Calu3 (cell line): ENCODE results near the gene CAPN3. TPM values are rescaled to one million over a fixed set of nuclear protein-coding genes. Genes with fewer than 3 reads are reported as not detected.

Source experiments
- BruUV-seq: library from RNA; stranded (reverse); fragments of 400-500 nt; replicated peaks from 2 replicates; lab custom pipeline; 2021; lab: Mats Ljungman, UMichigan
- CTCF ChIA-PET: fragments of 300-600 bp; sonication (Branson Sonifier 250); formaldehyde crosslinking; loops from one replicate; lab custom pipeline; 2022; ENCODE audit warnings: antibody characterized with exemption; lab: Charles Lee
- DNase-seq: peaks from one replicate; pipeline ENCODE4 v3.0.0; 2022
- H3K27ac Mint-ChIP-seq: one replicate; pipeline ENCODE4 v1.8.0; 2022; ENCODE audit warnings: mixed read lengths; ENCODE audit not compliant: unreplicated experiment
- H3K27me3 Mint-ChIP-seq: one replicate; pipeline ENCODE4 v1.8.0; 2022; ENCODE audit warnings: mixed read lengths; ENCODE audit not compliant: unreplicated experiment
- H3K36me3 Mint-ChIP-seq: one replicate; pipeline ENCODE4 v1.8.0; 2022; ENCODE audit warnings: mild to moderate bottlenecking, moderate library complexity, mixed read lengths; ENCODE audit not compliant: insufficient read depth, unreplicated experiment
- H3K4me1 Mint-ChIP-seq: one replicate; pipeline ENCODE4 v1.8.0; 2022; ENCODE audit warnings: mild to moderate bottlenecking, low read depth, mixed read lengths; ENCODE audit not compliant: unreplicated experiment
- H3K4me3 Mint-ChIP-seq: one replicate; pipeline ENCODE4 v1.8.0; 2022; ENCODE audit warnings: mild to moderate bottlenecking, low read depth, moderate library complexity, mixed read lengths; ENCODE audit not compliant: unreplicated experiment
- H3K9me3 Mint-ChIP-seq: one replicate; pipeline ENCODE4 v1.8.0; 2022; ENCODE audit warnings: low read depth, mixed read lengths; ENCODE audit not compliant: unreplicated experiment
- CTCF ChIP-seq: fragments of 200-600 bp; IDR thresholded peaks from one replicate; pipeline ENCODE4 v1.8.0; 2022; ENCODE audit warnings: antibody characterized with exemption; ENCODE audit not compliant: unreplicated experiment
- intact Hi-C: fragments of 100-400 bp; cut with micrococcal nuclease; formaldehyde crosslinking; loops from one replicate; pipeline ENCODE4 v1.10.0; 2022; ENCODE audit not compliant: unreplicated experiment
- total RNA-seq: library from RNA; stranded (reverse); gene quantifications from 2 replicates; pipeline ENCODE4 v1.2.3, GENCODE V29; 2022

The CAPN3 gene
- total RNA-seq, 1 experiment from 2014 or later = 2.3 TPM

- BruUV-seq = no TSS peak
- no peaks in the 10 kb centered on the region for H3K9me3 Mint-ChIP-seq
- intact Hi-C loops = no loop called here
- no peak for DNase-seq
- H3K4me3 Mint-ChIP-seq = no peak overlapping the region
- CTCF ChIA-PET = no interaction called here
- H3K4me1 Mint-ChIP-seq = no peaks in the 10 kb centered on the region
- no peaks in the 10 kb centered on the region for H3K36me3 Mint-ChIP-seq
- no peak overlapping the region for H3K27ac Mint-ChIP-seq
- no peaks in the 10 kb centered on the region for H3K27me3 Mint-ChIP-seq
- no peak for TF ChIP-seq CTCF
Measured at GRCh38 chr15:42373274-42373673, 14.0 kb downstream of the CAPN3 start.

- H3K27me3 Mint-ChIP-seq = no peaks in the 10 kb centered on the region
- TF ChIP-seq CTCF = no peak
- no peak overlapping the region for H3K27ac Mint-ChIP-seq
- intact Hi-C loops = no loop called here
- H3K36me3 Mint-ChIP-seq = no peaks in the 10 kb centered on the region
- no peaks in the 10 kb centered on the region for H3K9me3 Mint-ChIP-seq
- H3K4me1 Mint-ChIP-seq = no peaks in the 10 kb centered on the region
- CTCF ChIA-PET = interaction anchor here (0.7 kb wide), 1 partner anchor 92 kb away, joined by 12 read pairs; no protein-coding TSS in a partner anchor
- no TSS peak for BruUV-seq
- H3K4me3 Mint-ChIP-seq = no peak overlapping the region
- DNase-seq = no peak
Measured at GRCh38 chr15:42373936-42374335, 14.6 kb downstream of the CAPN3 start.

GRCh38 chr15:42374810-42375209, 15.5 kb downstream of the CAPN3 start:
- no peak for DNase-seq
- Mint-ChIP-seq H3K27ac (no peak overlapping the region), H3K27me3 (no peaks in the 10 kb centered on the region), H3K4me1 (no peaks in the 10 kb centered on the region), H3K9me3 (no peaks in the 10 kb centered on the region), H3K36me3 (no peaks in the 10 kb centered on the region), H3K4me3 (no peak overlapping the region)
- intact Hi-C loops = no loop called here
- TF ChIP-seq CTCF = no peak
- CTCF ChIA-PET = interaction anchor here (0.7 kb wide), 1 partner anchor 91 kb away, joined by 12 read pairs; no protein-coding TSS in a partner anchor
- BruUV-seq = no TSS peak

GRCh38 chr15:42375252-42375651, 16.0 kb downstream of the CAPN3 start:
- Mint-ChIP-seq H3K27ac (no peak overlapping the region), H3K4me1 (no peaks in the 10 kb centered on the region), H3K9me3 (no peaks in the 10 kb centered on the region), H3K36me3 (no peaks in the 10 kb centered on the region), H3K27me3 (no peaks in the 10 kb centered on the region), H3K4me3 (no peak overlapping the region)
- TF ChIP-seq CTCF = no peak
- no peak for DNase-seq
- CTCF ChIA-PET = no interaction called here
- no TSS peak for BruUV-seq
- intact Hi-C loops = no loop called here
